ENCODE data around the gene CRISPLD2. TPM values are rescaled to one million over a fixed set of nuclear protein-coding genes. Genes with fewer than 3 reads are reported as not detected.

CRISPLD2 gene, protein sequence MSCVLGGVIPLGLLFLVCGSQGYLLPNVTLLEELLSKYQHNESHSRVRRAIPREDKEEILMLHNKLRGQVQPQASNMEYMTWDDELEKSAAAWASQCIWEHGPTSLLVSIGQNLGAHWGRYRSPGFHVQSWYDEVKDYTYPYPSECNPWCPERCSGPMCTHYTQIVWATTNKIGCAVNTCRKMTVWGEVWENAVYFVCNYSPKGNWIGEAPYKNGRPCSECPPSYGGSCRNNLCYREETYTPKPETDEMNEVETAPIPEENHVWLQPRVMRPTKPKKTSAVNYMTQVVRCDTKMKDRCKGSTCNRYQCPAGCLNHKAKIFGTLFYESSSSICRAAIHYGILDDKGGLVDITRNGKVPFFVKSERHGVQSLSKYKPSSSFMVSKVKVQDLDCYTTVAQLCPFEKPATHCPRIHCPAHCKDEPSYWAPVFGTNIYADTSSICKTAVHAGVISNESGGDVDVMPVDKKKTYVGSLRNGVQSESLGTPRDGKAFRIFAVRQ
- total RNA-seq: 0.12 and 0.17 TPM in 2 replicates

DNA sequence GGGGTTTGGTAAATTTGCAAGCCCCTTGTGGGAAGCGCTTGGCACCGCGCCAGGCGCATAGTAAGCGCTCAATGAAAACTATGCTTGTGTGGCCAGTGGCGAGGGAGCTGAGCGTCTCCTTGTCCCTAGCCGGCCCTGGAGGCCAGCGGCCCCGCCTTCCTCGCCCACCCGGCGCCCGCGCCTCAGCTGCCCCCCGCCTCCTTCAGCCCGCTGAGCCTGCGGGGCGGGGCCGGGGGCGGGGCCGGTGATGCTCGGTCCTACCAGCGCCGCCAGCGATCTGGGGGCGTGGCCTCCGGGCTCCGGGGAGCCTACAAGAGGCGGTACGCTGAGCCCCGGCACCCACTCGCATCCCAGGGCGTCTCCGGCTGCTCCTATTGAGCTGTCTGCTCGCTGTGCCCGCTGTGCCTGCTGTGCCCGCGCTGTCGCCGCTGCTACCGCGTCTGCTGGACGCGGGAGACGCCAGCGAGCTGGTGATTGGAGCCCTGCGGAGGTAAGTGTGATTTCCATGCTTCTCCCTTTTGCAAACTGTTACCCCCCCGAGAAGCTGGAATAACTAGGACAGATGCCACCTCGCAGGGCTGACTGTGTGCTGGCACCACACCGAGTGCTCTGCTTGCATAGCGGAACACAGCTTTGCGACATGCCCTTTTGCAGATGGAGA lies at the start of gene CRISPLD2:
Gene CRISPLD2, plus strand, starts transcription at position 342 of the 661 bp plus-strand sequence. CDS start 18,511 bp downstream, outside the sequence.
- intact Hi-C loops (cut with micrococcal nuclease): loop anchor here (1.0 to 2.0 kb wide), 2 partner anchors 8 to 65 kb away; no protein-coding TSS in a partner anchor

DNA sequence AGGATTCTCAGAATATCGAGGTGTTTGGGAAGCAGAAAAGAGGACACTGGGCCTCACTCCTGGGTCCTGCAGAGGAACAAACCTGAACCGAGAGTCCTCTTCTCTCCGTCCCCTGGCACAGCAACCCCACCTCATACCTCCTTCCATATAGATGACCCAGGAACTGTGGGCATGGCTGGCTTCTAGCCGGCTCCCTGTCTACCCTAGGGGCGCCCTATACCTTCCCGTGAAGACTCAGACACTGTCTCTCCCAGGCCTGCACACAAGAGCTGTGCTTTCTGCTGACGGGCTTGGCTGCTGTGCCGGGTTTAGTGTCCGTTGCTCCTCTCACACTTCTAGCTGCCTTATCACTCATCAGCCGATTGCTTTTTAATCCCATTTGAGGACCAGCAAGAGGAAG lies 46.5 kb upstream of the CRISPLD2 start:
- intact Hi-C loops (cut with micrococcal nuclease): no loop called here

DNA sequence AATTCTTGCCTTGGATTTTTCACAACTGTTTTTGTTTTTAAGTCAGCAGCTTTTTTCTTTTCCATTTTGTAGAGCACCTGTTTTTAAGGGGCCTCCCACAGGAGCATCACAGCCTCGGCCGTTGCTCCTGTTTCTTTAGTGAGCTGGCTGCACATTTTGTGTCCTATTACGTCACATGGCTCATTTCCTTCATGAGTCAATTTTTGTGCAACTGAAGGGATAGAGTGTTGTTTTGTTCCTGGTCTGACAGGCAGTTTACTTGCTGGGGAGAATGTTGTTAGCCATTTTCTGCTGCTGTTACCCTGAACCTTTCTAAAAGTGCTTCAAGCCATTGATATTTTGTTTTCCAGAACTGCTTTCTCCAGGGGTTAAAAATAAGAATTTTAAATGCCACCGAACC lies 45.0 kb upstream of the CRISPLD2 start:
- intact Hi-C loops (cut with micrococcal nuclease): no loop called here

DNA sequence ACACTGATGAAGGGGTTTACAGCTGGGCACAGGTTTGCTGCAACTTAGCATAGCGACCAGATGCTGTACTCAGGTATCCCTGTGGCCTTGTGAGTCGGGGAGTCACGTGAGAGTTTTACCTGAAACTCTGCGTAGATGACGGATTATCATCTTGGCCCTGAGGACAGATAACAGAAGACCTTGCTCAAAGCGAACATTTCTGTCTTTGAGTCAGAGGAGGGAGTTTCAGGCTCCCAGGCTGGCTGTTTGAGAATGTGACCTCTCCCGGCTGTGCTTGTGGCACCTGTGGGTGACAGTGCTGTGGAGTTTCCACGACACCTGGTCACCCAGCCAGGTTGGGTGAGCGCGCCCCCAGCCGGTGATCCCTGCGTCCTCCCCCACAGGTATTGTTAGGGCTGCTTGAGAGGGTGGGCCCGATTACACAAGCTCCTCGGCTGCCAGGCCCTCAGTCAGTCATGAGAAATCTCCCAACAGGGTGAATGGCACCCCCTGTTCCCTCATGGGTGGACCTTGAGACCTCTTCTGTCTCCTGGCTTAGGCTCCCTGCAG lies 44.4 kb upstream of the CRISPLD2 start:
- intact Hi-C loops (cut with micrococcal nuclease): no loop called here

DNA sequence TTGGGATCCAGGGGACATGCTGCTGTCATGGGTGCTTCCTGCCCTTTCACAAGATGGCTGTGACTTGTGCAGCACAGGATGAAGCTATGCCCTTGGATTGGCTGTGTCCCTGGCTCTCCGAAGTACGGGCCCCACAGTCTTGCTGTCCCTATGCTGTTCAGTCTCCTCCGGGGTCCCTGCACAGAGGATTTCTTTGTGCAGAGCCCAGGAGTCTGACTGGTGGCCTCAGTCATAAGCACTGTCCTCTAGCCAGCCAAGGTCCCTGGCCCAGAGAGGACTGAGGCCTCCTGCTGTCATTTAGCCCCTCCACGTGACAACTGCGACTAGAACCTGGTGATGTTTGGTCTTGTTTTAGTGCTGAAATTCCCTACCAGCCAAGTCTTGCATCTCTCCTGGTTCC lies 42.4 kb upstream of the CRISPLD2 start:
- intact Hi-C loops (cut with micrococcal nuclease): no loop called here

DNA sequence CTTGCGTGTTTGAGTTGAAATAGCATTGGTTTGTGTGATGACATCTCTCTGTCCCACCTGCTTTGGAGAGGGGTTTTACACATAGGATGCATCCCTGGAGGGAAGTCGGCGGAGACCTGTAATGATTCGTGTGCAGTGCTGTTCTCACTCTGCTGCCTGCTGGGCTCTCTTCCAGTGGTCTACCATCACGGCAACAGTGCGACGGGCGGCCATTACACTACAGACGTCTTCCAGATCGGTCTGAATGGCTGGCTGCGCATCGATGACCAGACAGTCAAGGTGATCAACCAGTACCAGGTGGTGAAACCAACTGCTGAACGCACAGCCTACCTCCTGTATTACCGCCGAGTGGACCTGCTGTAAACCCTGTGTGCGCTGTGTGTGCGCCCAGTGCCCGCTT lies 41.1 kb upstream of the CRISPLD2 start:
- intact Hi-C loops (cut with micrococcal nuclease): no loop called here

DNA sequence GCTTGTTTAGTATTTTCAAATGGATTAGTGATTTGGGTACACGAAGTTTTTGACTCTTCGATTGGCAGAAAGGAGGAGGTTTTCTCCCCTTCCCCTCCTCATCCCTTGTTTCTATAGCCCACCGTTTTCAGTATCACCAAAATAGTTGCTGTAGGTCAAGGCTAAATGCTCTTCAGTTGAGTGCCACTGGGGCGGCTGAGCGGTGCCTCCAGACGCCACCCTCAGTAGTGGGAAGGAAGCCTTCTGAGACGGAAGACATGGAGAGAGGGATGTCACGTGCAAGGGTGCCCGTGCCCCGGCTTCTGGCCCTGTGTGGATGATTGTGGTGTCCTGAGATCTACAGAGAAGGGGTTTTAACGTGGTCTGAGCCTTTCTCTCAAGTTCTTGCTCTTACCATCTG lies 39.7 kb upstream of the CRISPLD2 start:
- intact Hi-C loops (cut with micrococcal nuclease): no loop called here

DNA sequence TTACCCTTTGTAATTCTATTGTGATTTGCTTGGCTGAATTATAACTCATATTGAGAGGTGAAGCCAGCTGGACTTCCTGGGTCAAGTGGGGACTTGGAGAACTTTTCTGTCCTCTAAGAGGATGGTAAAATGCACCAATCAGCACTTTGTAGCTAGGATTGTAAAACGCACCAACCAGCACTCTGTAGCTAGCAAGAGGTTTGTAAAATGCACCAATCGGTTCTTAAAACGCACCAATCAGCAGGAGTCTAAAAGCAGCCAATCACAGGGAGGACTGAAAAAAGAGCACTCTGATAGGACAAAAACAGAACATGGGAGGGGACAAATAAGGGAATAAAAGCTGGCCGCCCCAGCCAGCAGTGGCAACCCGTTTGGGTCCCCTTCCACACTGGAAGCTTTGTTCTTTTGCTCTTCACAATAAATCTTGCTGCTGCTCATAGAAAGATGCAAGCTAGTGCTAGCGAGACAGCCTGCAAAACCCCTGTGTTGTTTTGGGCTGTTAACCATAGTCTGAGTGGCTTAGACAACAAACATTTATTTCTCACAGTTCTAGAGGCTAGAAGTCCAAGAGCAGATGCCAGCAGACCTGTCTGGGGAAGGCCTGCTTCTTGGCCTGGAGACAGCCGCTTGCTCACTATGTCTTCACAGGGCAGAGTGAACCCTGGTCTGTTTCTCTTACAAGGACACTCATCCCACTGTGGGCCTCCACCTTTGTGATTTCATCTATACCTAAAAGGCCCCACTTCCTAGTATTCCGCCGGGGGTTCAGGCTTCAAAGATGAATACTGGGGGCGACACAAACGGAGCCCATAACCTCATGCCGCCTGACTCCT lies 39.0 kb upstream of the CRISPLD2 start:
- intact Hi-C loops (cut with micrococcal nuclease): no loop called here

DNA sequence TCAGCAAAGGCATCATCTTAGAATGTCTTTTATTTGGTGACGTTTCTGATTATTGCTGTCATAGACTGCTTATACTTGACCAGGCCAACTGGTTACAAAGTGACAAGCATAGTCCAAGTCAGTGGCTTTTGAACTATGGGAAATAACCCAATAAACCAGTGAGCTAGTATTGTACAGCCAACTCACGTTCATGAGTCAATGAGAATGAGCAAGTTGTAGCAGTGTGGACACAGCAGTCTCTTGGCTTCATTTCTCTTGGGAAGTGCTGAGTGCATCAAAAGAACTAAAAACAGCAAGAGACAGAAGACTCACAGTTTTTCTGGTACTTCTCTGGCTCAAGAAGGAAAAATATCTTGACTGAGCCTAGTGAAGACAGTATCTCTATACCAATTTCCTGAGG lies 36.9 kb upstream of the CRISPLD2 start:
- intact Hi-C loops (cut with micrococcal nuclease): no loop called here

DNA sequence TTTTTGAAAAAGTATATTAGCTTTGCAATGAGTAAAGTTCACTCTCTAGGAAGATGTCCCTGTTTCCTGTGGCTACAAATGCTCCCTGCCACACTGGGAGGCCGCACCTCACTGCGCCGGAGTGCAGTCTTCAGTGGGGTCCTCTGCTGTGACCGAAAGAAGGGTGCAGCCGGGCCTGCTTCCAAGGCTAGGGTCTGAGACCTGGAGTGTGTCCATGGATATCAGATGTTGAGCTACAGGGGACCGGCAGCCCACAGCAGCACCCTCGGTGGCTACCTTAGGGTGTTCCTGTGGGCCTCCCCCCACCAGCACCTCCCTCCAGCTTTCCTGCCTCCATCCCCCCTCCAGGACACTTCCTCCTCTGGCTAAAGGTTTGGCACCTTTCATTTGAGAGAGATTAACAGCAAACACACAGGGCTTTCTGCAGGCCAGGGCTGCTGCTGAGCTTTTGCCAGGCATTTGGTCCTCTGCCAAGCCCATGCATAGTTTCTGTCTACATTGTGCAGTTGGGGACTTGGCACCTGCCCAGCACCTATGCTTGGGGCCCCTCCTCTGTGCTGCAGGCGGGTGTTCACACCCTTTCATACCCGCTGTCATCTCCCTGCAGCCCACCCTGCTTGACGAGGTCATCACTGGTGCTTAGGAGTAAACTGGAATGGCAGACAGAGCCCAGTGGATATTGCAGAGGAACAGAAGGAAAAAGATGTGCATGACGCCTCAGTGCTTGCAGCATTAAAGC lies 33.8 kb upstream of the CRISPLD2 start:
- intact Hi-C loops (cut with micrococcal nuclease): no loop called here

DNA sequence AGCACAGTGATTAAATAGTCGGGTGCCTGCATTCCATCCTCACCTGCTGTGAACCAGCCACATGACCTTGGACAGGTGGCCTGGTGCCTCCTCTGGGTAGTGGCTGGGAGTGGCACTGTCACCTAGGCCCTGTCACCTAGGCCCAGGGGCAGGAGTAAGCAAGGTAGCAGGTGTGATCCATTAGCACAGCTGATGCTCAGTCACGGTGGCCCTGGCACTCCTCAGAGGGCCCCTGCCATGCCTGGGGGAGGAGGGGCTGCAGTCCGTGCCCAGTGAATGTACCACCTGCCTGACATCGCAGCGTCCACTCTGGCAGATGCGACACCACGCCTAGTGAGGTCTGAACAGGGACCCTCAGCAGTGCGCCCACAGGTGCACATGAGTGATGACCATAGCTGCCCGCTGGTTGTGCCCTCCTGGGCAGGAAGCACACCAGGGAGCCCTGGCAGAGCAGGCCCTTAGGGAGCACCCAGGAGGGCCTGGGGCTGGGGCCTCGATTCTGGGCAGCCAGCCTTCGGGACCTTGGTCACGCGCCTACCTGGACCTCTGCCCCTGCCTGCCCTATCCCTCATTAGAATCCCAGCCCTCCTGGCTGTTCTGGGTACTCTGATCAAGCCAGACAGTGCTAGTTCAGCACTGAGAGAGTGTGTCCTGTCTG lies 33.1 kb upstream of the CRISPLD2 start:
- intact Hi-C loops (cut with micrococcal nuclease): no loop called here

DNA sequence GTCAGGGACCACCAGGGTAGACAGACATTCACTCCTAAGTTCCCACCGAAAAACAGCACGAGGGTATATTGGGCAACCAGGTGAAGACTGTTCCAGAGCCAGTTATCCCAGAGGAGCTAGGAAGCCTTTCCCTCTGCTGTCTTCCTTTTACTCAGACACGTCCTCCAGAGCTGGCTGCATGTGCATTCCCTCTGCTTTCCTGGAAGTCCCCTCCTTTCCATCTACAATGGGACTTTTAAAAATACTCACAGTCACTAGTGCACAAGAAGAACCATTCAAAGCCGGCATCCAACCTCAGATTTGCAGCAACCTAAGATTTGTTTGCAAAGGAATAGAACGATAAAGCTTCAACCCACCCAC lies 32.5 kb upstream of the CRISPLD2 start:
- intact Hi-C loops (cut with micrococcal nuclease): no loop called here

DNA sequence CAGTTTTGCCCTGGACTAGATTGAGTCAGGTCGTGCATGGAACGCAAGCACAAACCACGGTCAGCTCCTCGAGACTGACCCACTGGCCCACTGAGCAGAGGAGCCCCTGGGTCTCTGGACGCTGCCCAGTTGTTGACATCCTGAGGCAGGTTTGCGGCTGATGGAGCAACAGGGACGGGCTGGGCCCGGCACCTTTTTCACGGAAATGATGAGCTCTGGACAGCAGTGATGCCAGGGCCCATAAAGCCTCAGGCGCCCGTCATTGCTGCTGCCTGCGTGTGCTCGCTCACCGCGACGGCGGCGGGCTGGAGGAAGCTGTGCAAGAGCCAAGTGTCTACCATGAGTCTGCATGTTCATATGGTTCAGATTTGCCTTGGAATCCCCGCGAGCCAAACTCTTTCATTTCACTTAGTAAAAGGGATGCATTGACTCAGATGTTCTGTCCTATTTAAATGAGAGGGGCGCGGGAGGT lies 30.8 kb upstream of the CRISPLD2 start:
- intact Hi-C loops (cut with micrococcal nuclease): no loop called here

DNA sequence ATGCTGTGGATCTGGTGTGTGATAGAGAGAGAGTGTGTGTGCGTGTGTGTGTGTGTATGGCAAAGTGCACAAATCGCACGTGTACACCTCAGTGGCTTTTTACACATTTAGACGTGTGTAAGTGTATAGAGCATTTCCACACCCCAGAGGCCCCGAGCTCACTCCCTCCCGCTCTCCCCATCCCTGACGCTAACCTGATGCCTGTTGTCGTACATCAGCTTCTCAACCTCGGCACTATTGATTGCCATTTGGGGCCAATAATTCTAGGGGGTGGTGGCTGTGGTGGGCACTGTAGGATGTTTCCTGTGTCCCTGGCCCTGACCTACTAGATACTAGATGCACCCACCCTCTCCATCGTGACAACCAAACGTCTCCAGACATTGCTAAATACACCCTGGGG lies 30.4 kb upstream of the CRISPLD2 start:
- intact Hi-C loops (cut with micrococcal nuclease): no loop called here

DNA sequence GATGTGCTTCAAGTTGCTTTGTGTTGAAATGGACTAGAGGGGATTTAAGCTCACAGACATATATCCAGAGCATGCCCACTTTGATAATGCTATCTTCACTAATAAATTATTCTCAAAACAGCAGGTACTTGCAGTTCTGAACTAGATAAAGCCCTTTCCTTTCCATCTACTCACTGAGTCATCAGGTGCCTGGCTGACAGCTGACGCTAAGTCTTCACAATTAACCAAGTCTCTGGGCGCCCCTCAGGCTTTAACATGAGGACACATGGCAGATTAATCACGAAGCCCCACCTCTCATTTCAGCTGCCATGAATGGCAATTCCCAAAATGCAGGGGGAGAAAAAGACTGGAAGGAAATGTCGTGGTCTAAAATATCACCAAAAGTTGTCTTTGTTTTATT lies 29.5 kb upstream of the CRISPLD2 start:
- intact Hi-C loops (cut with micrococcal nuclease): no loop called here

DNA sequence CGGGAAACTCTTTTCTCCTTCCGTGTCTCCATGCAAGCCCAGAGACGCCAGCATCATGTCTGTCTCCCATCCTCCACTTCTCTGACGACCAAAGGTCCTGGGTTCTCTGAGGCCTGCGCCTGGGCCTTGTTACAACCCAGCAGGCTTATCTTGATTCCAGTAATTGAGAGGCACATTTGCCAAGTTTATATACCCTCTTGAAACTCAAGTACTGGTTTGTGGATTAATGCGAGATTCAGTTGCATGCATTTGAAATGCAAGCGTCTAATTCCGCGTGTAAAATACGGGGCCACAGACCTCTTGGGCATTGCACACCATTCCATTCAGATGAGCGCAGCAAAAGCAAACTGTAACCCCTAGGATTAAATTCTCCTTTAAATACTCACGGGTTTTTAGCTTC lies 28.7 kb upstream of the CRISPLD2 start:
- intact Hi-C loops (cut with micrococcal nuclease): no loop called here

DNA sequence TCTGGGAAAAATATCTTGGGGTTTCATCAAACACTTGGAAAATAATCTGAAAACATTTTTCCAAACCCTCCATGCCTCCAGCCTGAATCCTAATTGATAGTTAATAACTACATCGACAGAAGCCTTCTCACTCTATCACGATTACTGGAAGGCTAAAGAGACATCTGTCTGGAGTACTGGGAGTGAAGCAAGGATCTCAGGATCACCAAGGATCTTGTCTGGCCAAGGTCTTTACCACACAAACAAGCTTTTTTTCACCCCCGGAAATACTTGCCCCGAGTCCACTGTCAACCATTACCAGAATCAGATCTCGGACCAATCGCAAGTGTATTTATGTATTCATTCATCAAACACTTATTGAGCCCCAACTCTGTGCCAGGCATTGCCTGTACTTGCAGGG lies 28.3 kb upstream of the CRISPLD2 start:
- intact Hi-C loops (cut with micrococcal nuclease): no loop called here

DNA sequence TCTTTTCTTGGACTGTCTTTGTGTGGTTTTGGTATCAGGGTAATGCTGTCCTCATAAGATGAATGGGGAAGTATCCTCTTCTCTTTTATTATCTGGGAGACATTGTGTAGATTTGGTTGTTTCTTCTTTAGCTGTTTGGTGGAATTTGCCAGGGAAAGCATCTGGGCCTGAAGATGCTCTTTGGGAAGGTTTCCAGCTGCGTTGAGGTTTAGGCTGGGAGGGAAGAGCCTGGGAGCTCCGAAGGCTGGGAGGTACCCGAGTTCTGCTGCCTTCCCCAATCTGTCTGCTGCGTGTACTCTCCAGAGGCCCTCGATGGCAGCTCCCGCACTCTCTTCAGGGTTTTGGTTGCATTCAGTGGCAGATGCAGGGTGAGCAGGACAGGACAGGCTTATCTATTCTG lies 25.6 kb upstream of the CRISPLD2 start:
- intact Hi-C loops (cut with micrococcal nuclease): no loop called here

DNA sequence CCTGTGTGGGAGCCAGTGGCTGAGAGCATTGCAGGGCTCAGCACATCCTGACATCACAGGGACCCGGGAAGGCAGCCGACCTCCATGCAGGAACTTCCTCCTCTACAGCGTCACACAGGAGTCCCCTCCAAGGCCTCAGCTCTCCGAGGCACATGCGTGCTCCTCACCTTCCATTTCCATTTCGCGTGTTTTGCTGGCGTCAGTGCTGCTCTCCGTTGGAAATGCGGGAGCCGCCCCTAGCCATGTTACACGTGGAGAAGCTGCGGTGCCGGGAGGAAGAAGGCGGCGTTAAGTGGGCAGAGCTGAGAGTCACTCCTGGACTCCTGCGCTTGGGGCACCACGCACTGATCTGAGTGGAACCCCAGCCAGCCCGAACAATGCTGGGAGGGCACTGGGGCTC lies 25.2 kb upstream of the CRISPLD2 start:
- intact Hi-C loops (cut with micrococcal nuclease): no loop called here
